ENCODE results near the gene ECHS1. TPM values are rescaled to one million over a fixed set of nuclear protein-coding genes. Genes with fewer than 3 reads are reported as not detected.

ECHS1 gene
- total RNA-seq, 4 donors from 2014 or later, result 44.2 to 64.9 (median 54.7) TPM

- Histone ChIP-seq H3K4me3 (no peak overlapping the region), H3K27ac (no peak overlapping the region), H3K9me3 (no peaks in the 10 kb centered on the region), H3K36me3 (no peaks in the 10 kb centered on the region), H3K27me3 (no peaks in the 10 kb centered on the region), H3K4me1 (peaks cover 33% of the 10 kb centered on the region)
- TF ChIP-seq, protein P1, sequence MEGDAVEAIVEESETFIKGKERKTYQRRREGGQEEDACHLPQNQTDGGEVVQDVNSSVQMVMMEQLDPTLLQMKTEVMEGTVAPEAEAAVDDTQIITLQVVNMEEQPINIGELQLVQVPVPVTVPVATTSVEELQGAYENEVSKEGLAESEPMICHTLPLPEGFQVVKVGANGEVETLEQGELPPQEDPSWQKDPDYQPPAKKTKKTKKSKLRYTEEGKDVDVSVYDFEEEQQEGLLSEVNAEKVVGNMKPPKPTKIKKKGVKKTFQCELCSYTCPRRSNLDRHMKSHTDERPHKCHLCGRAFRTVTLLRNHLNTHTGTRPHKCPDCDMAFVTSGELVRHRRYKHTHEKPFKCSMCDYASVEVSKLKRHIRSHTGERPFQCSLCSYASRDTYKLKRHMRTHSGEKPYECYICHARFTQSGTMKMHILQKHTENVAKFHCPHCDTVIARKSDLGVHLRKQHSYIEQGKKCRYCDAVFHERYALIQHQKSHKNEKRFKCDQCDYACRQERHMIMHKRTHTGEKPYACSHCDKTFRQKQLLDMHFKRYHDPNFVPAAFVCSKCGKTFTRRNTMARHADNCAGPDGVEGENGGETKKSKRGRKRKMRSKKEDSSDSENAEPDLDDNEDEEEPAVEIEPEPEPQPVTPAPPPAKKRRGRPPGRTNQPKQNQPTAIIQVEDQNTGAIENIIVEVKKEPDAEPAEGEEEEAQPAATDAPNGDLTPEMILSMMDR (IDR thresholded peaks at IDR 0.05), result no peak
- TF ChIP-seq POLR2AphosphoS5 (IDR thresholded peaks at IDR 0.05) (no peak), POLR2A (IDR thresholded peaks at IDR 0.05) (no peak), EP300 (IDR thresholded peaks at IDR 0.05) (no peak)
- no CpG with 5 or more reads among the region's 6 CpGs for WGBS
- peak in 1 of 2 donors; percentile 44 for DNase-seq (ENCODE audit: low spot score in 2 of 2)
These were observed 17.9 kb downstream of the ECHS1 start for GRCh38 chr10:133355266-133355665.

GRCh38 chr10:133354672-133355240 lies 18.4 kb downstream of the ECHS1 start:
- Histone ChIP-seq H3K36me3 (no peaks in the 10 kb centered on the region), H3K4me1 (peaks cover 30% of the 10 kb centered on the region), H3K9me3 (no peaks in the 10 kb centered on the region), H3K27me3 (peaks cover 2% of the 10 kb centered on the region), H3K27ac (no peak overlapping the region), H3K4me3 (no peak overlapping the region)
- no CpG with 5 or more reads among the region's 14 CpGs for WGBS
- TF ChIP-seq, protein P1 (IDR thresholded peaks at IDR 0.05), result no peak
- TF ChIP-seq EP300 (IDR thresholded peaks at IDR 0.05) (no peak), POLR2AphosphoS5 (IDR thresholded peaks at IDR 0.05) (no peak), POLR2A (IDR thresholded peaks at IDR 0.05) (no peak)
- DNase-seq (ENCODE audit: low spot score in 2 of 2), result peak in 1 of 2 donors; percentile 51

DNA sequence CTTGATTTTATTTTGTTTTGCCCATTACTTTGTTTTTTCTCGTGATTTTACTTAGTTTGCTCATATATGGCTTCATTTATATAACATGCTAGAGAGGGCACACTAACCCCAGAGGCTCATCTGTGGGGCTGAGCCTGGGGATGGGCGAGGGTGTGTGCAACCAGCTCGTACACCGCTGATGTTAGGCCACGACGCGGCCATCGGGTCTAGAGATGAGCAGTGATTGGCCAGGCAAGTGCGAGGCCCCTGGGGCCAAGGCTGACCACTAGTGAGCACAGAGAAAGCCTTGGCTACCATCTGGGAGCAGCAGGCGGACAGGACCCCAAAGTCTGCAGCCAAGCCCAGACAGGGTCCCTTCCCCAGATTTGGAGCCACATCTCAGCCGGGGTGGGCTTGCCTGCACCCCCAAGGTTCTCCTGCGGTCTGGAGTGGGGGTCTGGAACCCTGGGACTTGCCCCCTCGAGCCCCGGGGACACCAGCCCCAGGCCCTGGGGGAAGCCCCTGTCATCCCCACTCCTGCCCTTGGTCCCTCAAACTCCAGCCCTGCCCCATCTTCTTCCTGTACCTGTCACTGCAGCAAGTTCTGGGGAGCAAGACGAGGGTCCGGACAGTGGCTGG lies 19.1 kb downstream of the ECHS1 start:
- Histone ChIP-seq H3K27me3 (peaks cover 7% of the 10 kb centered on the region), H3K4me1 (peaks cover 33% of the 10 kb centered on the region), H3K36me3 (no peaks in the 10 kb centered on the region), H3K27ac (no peak overlapping the region), H3K4me3 (no peak overlapping the region), H3K9me3 (no peaks in the 10 kb centered on the region)
- TF ChIP-seq POLR2AphosphoS5 (IDR thresholded peaks at IDR 0.05) (no peak), EP300 (IDR thresholded peaks at IDR 0.05) (no peak), POLR2A (IDR thresholded peaks at IDR 0.05) (no peak)
- TF ChIP-seq, protein P1 (IDR thresholded peaks at IDR 0.05), result no peak
- 84% methylated on average over 5 of the region's 16 CpGs for WGBS
- peak in 1 of 2 donors; percentile 60 for DNase-seq (ENCODE audit: low spot score in 2 of 2)

DNA sequence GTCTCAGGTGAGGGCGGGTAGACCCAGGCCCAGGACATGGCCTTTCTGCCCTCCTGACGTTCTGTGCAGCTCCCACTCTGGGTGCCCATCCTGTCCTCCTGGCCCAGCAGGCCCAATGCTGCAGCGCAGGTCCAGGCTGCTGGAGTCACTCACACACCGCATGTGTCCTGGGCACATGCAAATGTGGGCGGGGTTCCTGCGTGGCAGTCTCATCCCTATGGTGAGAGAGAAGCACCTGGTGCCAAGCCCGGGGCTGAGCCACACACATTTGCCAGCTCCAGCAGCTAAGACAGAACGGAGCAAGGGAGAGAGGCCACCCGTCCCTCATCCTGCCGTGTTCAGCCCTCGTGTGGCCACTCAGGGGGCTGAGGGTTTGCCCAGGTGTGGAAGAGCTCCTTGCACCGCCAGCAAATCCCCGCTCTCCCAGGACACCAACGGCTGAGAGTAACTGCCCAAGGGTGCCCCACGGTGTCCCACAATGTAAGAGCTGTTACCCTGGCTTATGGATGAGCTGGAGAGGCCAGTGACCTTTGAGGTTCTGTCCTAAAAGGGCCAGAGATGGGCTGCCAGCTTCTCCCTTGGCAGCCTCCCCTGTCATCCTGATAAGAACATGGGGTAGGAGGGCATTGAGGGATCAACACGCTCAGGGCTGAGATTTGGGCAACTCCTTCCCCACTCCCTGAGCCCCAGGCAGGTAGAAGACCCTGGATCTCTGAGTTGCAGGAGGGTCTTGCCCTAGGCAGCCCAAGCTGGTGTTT lies 19.8 kb downstream of the ECHS1 start:
- TF ChIP-seq EP300 (IDR thresholded peaks at IDR 0.05) (no peak), POLR2A (IDR thresholded peaks at IDR 0.05) (no peak), POLR2AphosphoS5 (IDR thresholded peaks at IDR 0.05) (no peak)
- TF ChIP-seq, protein P1 (IDR thresholded peaks at IDR 0.05), result no peak
- H3K27ac ChIP-seq, result no peak overlapping the region

More for the DNA sequence above, 19.8 kb downstream of the ECHS1 start:
- Histone ChIP-seq H3K27me3 (peaks cover 8% of the 10 kb centered on the region), H3K9me3 (no peaks in the 10 kb centered on the region), H3K36me3 (no peaks in the 10 kb centered on the region), H3K4me3 (no peak overlapping the region), H3K4me1 (peaks cover 33% of the 10 kb centered on the region)
- WGBS, result 71% methylated on average over 1 of the region's 16 CpGs
- DNase-seq (ENCODE audit: low spot score in 2 of 2), result peak in 1 of 2 donors; percentile 64

All from suprapubic skin (tissue), 4 donors.